NAMALWA (cell line): ENCODE measurements around the gene SCAMP1.
"Not testable (repeated sequence)": the region's sequence is repeated elsewhere in the genome, so short reads cannot be mapped to it uniquely, and the experiment has no call there.

Source experiments
- DNase-seq: peaks from one replicate; pipeline ENCODE4 v3.0.0-alpha.2; 2015; ENCODE audit warnings: low spot score

SCAMP1 gene

GRCh38 chr5:78429332-78429980 is 69.0 kb downstream of the SCAMP1 start:
- no peak for DNase-seq

- no peak for DNase-seq
These were observed 70.4 kb downstream of the SCAMP1 start for GRCh38 chr5:78430866-78431265.

GRCh38 chr5:78433972-78434371 is 73.6 kb downstream of the SCAMP1 start:
- no peak for DNase-seq

- DNase-seq, result no peak
These were observed 87.5 kb downstream of the SCAMP1 start for GRCh38 chr5:78447775-78448424.

GRCh38 chr5:78449103-78449502 is 88.7 kb downstream of the SCAMP1 start:
- no peak for DNase-seq

GRCh38 chr5:78457507-78457906 is 97.1 kb downstream of the SCAMP1 start:
- DNase-seq, result not testable (repeated sequence)

GRCh38 chr5:78458843-78459242 is 98.4 kb downstream of the SCAMP1 start:
- DNase-seq, result no peak

- DNase-seq, result no peak
These were observed 106.7 kb downstream of the SCAMP1 start for GRCh38 chr5:78467140-78467539.

- DNase-seq, result peak; percentile 47
These were observed 107.4 kb downstream of the SCAMP1 start for GRCh38 chr5:78467752-78468357.

GRCh38 chr5:78471896-78472295 is 111.5 kb downstream of the SCAMP1 start:
- no peak for DNase-seq

GRCh38 chr5:78472469-78473106 is 112.2 kb downstream of the SCAMP1 start:
- DNase-seq, result no peak

- no peak for DNase-seq
These were observed 113.3 kb downstream of the SCAMP1 start for GRCh38 chr5:78473751-78474150.

GRCh38 chr5:78475370-78475769 is 115.0 kb downstream of the SCAMP1 start:
- no peak for DNase-seq

- DNase-seq, result no peak
These were observed 116.4 kb downstream of the SCAMP1 start for GRCh38 chr5:78476795-78477194.

- DNase-seq, result no peak
These were observed 122.5 kb downstream of the SCAMP1 start for GRCh38 chr5:78482948-78483347.

GRCh38 chr5:78483809-78484521 is 123.5 kb downstream of the SCAMP1 start:
- peak; percentile 83 for DNase-seq

GRCh38 chr5:78486218-78486617 is 125.8 kb downstream of the SCAMP1 start:
- DNase-seq, result no peak

GRCh38 chr5:78487846-78488245 is 127.4 kb downstream of the SCAMP1 start:
- no peak for DNase-seq

- DNase-seq, result no peak
These were observed 130.5 kb downstream of the SCAMP1 start for GRCh38 chr5:78490709-78491485.

GRCh38 chr5:78492224-78492623 is 131.8 kb downstream of the SCAMP1 start:
- no peak for DNase-seq

GRCh38 chr5:78492650-78493049 is 132.2 kb downstream of the SCAMP1 start:
- DNase-seq, result no peak

GRCh38 chr5:78495800-78496199 is 135.4 kb downstream of the SCAMP1 start:
- no peak for DNase-seq
